ENCODE results near the gene RCAN1. TPM values are rescaled to one million over a fixed set of nuclear protein-coding genes. Genes with fewer than 3 reads are reported as not detected.

The RCAN1 gene
- total RNA-seq, 4 donors from 2014 or later = 20.5 to 50.3 (median 26.2) TPM

- no peak for DNase-seq
- Histone ChIP-seq H3K36me3 (no peaks in the 10 kb centered on the region), H3K9me3 (no peaks in the 10 kb centered on the region), H3K4me3 (no peak overlapping the region), H3K4me1 (no peaks in the 10 kb centered on the region), H3K27me3 (no peaks in the 10 kb centered on the region), H3K27ac (no peak overlapping the region)
- no peak for TF ChIP-seq POLR2A (IDR thresholded peaks at IDR 0.05)
- no peak for TF ChIP-seq CTCF (IDR thresholded peaks at IDR 0.05)
Measured at GRCh38 chr21:34531399-34531798, 83.5 kb downstream of the RCAN1 start.

- Histone ChIP-seq H3K27ac (no peak overlapping the region), H3K36me3 (no peaks in the 10 kb centered on the region), H3K27me3 (no peaks in the 10 kb centered on the region), H3K4me1 (peaks cover 0 to 4% (median 0%) of the 10 kb centered on the region in 4 donors), H3K4me3 (no peak overlapping the region), H3K9me3 (no peaks in the 10 kb centered on the region)
- no peak for DNase-seq
- TF ChIP-seq CTCF (IDR thresholded peaks at IDR 0.05) (no peak), POLR2A (IDR thresholded peaks at IDR 0.05) (no peak)
Measured at GRCh38 chr21:34530261-34530660, 84.7 kb downstream of the RCAN1 start.

- Histone ChIP-seq H3K27ac (peak overlapping the region in 1 of 4 donors; percentile 90), H3K4me3 (no peak overlapping the region), H3K27me3 (no peaks in the 10 kb centered on the region), H3K9me3 (no peaks in the 10 kb centered on the region), H3K4me1 (peaks cover 0 to 19% (median 2%) of the 10 kb centered on the region in 4 donors), H3K36me3 (no peaks in the 10 kb centered on the region)
- TF ChIP-seq CTCF (IDR thresholded peaks at IDR 0.05) (no peak), POLR2A (IDR thresholded peaks at IDR 0.05) (no peak)
- DNase-seq = no peak
Measured at GRCh38 chr21:34528131-34528561, 86.8 kb downstream of the RCAN1 start.

GRCh38 chr21:34526618-34527290 lies 88.2 kb downstream of the RCAN1 start:
- H3K27ac ChIP-seq = peak overlapping the region; percentile 60 to 90 (median 86)
- H3K9me3 ChIP-seq = no peaks in the 10 kb centered on the region
- peak in 2 of 3 donors; percentile 63 to 83 for DNase-seq
- no peaks in the 10 kb centered on the region for H3K36me3 ChIP-seq
- peak overlapping the region; percentile 6 to 50 (median 32) for H3K4me3 ChIP-seq
- peak; percentile 52 to 74 for TF ChIP-seq POLR2A (IDR thresholded peaks at IDR 0.05)
- TF ChIP-seq CTCF (IDR thresholded peaks at IDR 0.05) = no peak
- peaks cover 0 to 33% (median 2%) of the 10 kb centered on the region in 4 donors for H3K4me1 ChIP-seq
- H3K27me3 ChIP-seq = no peaks in the 10 kb centered on the region

GRCh38 chr21:34526241-34526617 lies 88.7 kb downstream of the RCAN1 start:
- Histone ChIP-seq H3K9me3 (no peaks in the 10 kb centered on the region), H3K4me3 (peak overlapping the region; percentile 6 to 50 (median 32)), H3K27ac (peak overlapping the region; percentile 60 to 90 (median 86)), H3K36me3 (peaks cover 0 to 2% (median 0%) of the 10 kb centered on the region in 3 donors), H3K27me3 (no peaks in the 10 kb centered on the region), H3K4me1 (peaks cover 0 to 38% (median 2%) of the 10 kb centered on the region in 4 donors)
- TF ChIP-seq POLR2A (IDR thresholded peaks at IDR 0.05) = no peak
- TF ChIP-seq CTCF (IDR thresholded peaks at IDR 0.05) = no peak
- DNase-seq = no peak
